NCI-H345 treated with DMSO at 0.1 percent for 48 hours (cell line): ENCODE measurements around the gene CPS1.

Experiments used
- DNase-seq: peaks from one replicate; lab custom pipeline; 2025; ENCODE audit not compliant: unreplicated experiment; lab: John Stamatoyannopoulos, UW

The CPS1 gene

DNA sequence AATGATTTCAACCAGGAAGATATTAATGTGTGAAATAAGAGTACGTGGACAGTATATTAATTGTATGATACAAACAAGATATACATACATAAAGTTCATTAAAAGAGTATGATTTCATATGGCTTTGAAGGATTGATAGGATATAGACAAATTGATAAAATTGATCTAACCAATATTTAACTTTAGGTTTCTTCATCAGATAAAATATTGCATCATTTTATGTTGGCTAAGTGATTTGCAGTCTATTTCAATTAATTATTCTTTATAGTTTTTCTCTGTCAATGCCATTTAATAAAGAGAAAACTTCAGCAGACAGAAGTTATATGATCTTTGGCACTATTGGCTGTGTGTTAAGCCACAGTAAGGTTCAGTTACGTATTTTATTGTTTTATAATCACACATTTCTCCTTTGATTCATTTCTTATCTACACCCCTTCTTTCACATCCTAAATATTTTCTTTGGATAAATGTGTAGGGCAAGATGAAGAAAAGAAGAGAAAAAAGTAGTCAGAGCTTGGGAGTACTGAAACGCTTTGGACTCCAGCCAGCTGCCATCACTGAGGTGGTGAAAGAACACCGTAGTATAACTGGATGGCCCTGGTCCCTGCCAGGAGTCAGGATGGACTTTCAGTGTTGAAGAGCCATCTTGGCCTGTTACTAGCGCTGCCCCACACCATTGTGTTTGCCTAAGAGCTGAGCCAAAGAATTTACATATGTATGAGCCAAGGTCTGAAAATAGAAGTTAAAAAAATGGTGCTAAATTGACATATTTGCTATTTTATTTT is 9.8 kb upstream of the CPS1 start:
- no peak for DNase-seq

DNA sequence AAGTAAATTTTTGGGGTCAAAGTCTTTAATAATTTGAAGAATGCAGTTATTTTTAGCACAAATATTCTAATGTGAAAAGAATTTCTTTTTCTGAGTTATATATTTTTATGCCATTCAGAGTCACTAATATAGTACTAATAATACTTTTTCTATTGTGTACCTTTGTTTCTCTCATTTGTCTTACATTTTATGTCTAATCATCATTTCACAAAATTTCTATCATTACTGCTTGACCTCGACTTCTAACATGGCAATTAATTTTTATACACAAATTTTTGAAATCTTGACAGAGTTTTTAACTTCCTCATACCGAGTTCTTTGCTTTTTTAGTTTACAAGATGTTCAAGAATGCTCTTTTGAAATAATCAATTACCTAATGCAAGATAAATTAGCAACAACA is 8.4 kb upstream of the CPS1 start:
- DNase-seq, result no peak

DNA sequence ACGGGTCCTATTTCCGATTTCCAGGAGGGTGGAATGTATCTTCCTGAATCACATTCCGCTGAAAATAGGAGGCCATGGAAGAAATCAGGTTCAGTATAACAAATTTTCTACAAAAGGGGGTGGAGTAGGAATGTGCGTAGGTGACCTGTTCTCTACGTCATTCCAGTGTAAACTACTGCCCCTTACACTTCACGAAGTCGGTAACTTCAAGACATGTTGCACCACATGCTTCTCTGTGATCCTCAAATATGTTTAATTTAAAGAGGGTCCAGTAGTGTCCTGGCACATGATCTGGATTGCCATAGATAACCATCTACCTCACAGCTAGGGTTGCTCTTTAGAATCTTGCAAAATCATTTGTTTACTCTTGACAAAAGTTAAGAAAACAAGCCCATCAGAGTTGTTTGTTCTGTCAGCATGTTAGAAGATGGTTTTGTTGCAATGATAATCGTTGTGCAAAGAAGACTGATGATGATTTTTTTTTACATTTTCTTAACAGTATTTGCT is 7.5 kb upstream of the CPS1 start:
- no peak for DNase-seq

DNA sequence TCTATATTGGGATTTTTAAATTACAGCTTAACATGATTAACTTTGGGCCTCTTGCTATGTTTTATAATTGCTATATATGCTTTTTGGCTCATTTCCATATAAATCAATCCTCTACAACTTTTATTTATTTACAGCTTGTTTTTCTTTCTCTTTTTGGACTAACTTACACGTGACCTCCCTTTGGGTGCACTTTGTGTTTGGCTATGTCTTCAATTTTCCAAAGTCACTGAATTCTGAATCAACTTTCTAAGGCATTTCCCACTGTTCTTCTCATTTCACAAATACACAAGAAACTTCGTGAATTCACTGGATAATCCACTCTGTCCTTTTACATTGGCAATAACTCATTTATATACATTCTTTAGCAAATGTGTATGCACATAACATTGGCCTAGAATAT is 5.4 kb upstream of the CPS1 start:
- no peak for DNase-seq

DNA sequence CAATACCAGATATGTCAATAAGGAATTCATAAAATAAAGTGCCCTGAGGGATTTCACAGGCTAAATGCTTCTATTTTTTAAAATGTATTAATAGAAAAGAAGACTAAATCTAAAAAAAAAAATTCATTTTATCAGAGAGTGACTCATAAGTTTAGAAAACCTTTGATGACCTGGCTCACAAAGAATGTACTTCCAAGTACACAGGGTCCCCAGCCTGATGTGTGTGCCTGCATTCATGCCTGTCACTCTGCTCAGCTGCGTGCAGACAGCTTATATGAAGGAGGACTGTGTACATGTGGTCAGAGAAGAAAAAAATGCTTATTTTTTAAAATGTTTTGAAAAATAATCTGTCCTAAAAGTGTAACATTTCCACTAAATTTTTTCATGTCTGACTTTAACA is 3.0 kb upstream of the CPS1 start:
- no peak for DNase-seq

DNA sequence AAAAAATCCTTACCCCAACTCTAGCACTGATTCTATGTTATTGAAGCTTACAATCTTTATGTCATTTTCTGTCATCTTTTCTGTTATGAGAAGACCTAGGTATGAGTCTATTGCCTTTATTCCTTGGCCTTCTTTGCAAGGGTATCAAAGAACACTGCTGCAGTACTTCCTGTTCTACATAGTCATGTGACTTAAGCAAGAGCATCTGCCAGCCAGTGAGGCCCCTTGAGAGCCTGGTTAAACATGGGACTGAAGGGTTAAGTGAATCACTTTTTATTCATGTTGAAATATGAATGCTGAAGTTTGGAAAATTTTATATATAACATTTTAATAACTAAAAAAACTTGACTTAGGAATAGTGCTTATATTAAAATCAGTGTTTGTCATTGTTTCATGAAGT is 844 bp upstream of the CPS1 start:
- no peak for DNase-seq

DNA sequence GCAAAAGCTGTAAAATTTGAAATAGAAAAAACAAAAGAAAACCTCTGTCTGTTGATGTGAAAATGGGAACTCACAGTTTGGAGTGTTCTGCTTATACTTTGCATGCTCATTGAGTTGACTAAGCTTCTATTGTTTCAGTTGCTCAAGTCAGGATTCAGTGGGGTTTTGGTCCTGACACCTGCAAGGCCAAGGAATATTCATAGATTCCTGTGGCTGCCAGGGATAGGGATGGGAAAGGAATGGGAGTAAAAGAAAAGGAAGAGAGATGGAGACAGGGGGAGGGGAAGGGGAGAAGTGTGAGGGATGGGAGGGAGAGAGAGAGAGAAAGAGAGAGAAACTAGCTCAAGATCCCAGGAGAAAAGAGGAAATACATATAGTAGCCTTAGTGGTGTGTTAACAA is 1.3 kb downstream of the CPS1 start:
- no peak for DNase-seq

DNA sequence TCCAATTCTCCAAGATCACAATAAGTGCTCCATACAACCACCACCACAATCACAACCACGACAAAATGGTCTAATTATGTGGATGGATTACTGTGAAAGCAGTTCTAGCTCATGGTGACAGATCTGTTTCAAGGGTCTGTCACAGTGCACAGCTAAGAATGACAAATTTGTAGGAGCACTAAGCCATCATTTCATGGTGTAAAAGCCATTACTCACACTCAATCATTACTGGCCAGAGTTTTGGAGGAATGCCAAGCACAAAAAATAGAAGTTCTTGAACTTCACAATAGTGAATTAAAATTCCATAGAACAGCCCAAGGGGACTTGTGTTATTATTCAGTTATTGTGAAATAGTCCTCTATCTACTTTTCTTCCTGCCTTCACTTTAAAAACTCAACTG is 2.3 kb downstream of the CPS1 start:
- DNase-seq, result no peak

DNA sequence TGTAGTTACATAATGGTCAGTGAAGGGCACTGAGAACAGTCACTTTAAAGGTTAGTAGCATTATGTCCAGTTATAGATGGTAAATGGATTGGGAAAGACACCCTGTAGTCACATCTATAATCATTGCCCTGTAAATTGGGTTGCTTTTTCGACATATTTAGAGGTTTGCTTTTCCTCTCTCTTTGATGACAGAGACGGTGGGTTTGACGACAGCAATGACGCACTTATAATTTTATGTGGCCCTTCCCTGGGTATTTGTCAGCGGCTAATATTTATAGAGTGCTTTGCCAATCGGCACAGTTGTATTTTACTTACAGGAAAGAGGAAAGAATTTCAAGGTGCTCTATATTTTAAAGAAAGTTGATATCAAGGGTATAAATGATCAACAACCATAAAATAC is 2.8 kb downstream of the CPS1 start:
- no peak for DNase-seq

DNA sequence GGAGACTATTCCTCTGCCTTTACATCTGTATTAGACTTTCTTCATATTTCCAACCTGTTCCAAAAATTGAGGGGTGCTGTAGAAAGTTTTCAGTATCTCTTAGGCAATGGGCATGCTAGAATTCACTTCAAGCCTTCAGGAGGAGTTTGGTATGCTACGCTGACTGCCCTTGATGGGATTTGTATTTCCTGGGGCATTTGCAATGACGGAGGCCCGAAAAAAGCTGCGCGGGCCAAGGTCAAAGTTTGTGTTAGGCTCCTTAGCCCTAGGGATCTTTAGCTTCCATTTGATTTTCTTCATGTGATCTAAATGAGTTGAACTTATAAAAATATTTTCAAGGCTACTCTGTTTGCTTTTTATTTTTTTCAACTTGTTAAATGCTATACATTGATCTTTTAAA is 5.1 kb downstream of the CPS1 start:
- no peak for DNase-seq

DNA sequence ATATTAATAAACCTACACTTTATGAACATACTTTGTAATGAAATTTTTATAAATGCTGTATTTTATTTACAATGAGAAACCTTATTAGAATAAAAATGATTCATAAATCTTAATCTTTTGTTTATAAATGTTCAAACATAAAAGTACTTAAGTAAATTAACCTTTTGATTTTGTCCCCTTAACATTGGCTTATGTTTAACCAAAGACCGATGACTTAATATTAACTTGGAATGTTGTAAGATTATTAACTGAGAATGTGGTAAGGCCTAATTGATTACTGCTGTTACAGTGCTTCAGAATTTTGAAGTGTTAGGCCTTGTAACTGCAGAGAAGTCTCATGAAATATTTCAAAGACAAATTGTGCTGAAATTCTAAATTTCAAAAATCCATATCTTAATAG is 5.7 kb downstream of the CPS1 start:
- DNase-seq, result no peak

DNA sequence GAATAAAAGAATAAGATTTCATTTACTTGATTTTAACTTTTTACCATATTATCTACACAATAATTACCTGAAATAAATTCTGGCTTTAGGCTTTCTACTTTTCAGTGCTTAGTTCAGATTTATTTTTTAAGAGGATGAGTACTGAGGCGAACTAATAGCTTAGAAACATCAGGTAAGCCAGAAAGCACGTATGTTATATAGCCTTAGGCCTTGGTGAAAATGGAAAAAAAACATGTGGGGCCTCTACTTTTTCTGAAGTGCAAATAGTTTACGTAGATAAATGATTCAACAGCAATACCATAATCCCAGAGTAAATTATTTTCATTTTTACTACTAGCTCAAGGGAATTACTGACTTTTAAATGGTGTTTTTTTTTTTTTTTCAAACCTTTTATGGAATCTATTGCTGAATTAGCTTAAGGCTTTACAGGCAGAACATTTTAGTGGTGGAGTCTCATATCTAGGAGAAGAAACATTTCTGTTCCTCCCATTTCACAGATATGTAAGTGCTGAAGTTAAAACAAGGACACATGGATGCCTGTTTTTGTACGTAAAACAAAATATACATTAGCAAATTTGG is 6.2 kb downstream of the CPS1 start:
- DNase-seq, result no peak

DNA sequence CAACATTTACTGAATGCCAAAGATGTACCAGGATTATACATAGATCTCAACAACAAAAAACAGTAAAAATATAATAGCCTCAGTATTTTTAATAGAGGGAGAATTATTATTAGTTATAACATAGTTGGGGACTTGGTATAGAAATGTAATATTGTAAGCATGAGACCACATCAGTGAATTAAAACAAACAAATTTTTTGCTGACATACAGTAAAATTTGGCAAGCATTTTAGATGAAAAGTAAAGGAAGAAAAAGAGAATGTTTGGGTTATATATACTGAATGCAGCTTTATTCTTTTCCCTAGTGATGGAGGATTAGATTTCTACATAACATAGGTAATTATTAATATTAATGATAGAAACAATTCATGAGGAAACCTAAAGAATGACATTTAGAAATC is 10.9 kb downstream of the CPS1 start:
- DNase-seq, result no peak

DNA sequence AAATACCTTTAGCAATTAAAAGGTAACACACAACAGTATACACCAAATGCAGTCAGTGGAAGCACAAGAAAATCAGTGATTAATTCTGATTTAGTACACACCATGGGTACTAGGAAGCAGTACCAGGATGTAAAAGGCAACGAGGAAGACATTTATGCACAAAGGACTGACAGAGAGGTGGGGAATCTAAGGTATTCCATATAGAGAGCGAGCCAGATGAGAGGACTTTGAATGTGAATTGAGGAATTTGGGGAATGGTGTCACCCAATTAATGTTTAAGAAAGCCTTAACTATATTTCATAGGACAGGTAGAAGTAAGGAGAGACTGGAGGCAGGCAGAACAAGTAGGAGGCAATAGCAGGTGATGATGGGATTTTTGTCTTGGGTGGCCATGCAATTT is 11.7 kb downstream of the CPS1 start:
- DNase-seq, result no peak

DNA sequence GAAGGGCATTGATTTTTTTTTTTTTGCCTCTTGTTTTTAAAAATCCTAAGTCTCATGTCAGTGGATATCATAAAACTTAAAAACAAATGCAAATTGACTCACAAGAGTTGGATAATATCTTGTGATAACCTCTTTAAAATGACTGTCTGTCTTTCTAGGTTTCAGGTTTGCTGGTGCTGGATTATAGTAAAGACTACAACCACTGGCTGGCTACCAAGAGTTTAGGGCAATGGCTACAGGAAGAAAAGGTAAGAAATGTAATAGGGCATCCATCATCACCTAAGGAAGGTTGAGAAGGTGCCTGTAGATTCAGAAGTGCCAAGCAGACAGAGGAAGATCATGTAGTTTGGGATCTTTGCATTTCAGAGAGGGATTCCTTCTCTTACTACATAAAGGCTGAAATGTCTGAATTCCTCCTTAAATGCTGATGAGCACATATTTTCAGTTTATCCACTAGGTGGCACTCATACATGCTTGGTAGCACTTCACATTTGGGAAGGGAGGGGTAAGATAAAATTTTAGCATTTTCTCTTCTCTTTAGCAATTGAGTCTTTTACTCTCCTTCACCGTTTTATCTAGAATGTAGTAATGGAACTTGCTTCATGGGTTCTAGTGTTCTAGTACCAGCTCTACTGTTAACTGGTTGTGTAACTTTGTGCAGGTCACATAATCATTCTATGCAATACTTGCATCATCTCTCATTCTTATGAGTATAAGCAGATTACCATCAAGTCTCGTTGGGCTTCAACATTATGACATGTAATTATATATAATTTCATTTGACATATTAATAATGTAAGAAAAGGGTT is 21.1 kb downstream of the CPS1 start:
- peak; percentile 43 for DNase-seq

DNA sequence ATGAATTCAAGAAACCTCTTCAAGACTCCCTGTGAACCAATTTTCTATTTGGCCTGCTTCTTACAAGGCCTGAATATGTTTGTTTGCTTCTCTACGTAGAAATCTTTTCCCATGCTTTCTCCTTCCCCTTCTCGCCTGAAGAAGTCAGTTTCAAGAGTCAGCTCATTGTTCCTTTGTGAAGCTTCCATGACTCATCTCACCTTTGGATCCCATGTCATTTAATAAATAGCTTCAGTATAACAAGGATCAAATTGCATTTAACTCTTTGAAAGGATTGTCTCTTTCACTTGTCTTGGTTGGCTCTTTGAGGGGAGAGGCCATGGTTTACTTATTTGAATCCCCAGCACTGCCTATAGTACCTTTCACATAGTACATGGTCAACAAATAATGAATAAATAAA is 28.4 kb downstream of the CPS1 start:
- no peak for DNase-seq

DNA sequence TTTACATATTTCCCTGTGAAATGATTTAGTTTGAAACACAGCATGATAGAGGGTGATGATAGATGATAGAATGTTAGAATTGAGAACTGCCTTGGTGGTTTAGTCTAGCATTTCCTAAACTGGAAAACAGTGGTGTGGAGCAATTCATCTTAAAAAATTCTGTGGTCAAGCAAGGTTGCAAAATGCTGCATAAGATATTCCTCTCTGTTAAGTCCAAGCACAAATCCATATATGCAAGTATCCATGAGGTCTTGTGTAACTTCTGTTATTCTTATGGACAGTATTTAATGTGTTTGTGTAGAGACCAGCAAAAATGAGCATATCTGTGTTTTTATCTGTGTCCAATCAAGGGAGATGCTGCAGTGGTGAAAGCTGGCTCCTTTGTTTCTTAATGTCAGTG is 30.0 kb downstream of the CPS1 start:
- no peak for DNase-seq

DNA sequence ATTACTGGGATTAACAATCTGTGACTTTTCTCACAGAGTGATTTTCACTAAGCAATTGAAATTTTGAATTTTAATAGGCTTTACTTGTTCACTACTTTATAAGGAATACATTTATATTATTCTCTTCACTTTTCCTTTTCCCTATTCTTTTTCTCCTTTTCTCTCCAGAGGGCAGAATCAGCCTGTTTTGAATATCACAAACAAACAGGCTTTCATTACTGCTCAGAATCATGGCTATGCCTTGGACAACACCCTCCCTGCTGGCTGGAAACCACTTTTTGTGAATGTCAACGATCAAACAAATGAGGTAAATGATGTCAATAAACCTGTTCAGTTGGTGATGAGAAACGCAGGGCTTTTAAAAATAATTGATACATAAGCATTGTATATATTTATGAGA is 35.3 kb downstream of the CPS1 start:
- DNase-seq, result no peak

DNA sequence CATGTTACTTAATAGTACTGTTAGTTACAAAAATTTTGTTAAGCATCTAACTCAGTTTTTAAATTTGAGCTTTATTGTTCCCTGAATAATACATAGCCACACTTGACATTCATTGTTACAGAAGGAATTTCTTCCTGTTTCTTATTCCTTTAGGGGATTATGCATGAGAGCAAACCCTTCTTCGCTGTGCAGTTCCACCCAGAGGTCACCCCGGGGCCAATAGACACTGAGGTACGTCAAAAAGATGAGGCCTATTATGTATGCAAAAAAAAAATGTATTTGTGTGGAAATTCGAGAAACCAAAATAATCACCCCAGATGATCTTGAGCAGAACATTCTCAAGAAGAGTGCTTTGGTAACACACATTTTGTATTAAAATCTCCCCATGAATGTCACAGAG is 36.3 kb downstream of the CPS1 start:
- no peak for DNase-seq

DNA sequence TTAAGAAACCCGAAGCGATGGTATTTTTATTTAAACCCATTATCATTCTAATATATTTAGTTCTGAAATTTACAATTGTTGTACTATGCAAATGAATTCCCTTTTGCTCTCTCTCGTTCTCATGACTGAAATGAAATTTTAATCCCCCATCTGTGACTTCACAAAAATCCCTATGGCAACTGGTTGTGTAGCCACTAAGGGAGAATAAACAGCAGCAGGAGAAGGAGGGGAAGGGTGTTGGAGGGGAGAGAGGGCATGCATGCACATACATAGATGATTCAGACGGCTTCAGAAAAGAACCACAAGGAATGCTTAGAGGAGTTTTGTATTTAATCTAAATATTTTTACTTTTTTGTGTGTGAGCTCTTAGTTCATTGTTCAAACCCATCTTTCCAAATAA is 36.8 kb downstream of the CPS1 start:
- DNase-seq, result no peak

DNA sequence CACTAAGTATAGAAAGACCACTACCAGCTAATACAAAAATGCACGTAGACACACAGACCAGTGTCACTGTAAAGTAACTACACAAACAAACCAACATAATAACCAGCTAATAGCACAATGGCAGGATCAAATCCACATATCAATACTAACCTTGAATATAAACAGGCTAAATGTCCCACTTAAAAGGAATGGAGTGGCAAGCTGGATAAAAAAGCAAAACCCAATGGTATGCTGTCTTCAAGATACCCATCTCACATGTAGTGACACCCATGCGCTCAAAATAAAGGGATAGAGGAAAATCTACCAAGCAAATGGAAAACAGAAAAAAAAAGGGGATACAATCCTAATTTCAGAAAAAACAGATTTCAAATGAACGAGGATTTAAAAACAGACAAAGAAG is 41.8 kb downstream of the CPS1 start:
- DNase-seq, result no peak

DNA sequence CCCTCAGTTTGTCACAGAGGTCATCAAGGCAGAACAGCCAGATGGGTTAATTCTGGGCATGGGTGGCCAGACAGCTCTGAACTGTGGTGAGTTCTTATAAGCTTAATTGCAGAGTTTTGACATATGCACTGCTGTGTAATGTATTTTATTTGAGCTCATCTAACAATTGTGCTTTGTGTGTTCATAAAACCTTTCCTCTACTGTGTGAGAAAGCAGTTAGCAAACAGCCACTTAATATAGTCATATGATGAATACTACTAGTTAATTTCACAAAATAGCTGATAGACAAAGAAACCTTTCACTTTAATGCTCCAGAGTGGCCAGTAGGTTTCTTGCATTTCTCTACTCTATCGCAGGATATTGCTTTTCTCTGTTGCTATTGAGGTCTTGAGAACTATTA is 43.1 kb downstream of the CPS1 start:
- DNase-seq, result no peak
